Measurements from ENCODE around the gene TRIM37.
"Not testable (repeated sequence)": the region's sequence is repeated elsewhere in the genome, so short reads cannot be mapped to it uniquely, and the experiment has no call there.

TRIM37 gene

DNA sequence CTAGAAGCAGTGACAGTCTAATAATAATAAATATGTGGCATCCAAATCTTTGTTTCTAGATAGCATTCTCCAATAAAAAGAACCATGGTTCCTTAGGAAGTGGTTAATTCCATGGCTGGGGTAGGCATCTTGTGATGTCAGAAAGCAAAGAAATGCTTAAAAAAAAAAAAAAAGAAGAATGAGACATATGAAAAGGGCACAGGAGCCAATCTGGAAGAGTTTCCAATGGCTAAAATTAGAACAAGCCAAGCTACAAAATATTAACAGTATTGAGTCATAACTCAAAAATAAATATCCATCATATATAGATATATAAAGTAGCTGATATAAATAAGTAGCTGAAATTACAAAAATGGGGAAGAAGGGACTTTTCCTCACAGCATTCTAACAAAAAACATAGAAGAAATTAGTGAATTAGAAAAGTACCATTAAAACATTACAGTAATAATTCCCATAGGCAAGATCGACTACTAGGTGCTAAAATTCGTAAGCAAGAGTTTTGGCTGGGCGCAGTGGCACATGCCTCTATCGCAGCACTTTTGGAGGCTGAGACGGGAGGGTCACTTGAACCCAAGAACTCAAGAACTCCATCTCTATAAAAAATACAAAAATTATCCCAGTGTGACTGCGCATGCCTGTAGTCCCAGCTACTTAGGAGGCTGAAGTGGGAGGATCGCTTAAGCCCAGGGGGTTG, 111.3 kb downstream of the TRIM37 start:
- DNase-seq (ENCODE audit: low read depth in 1 of 2, low spot score in 1 of 2): no peak

GRCh38 chr17:58993311-58993710, 113.4 kb downstream of the TRIM37 start:
- no peak for DNase-seq (ENCODE audit: low read depth in 1 of 2, low spot score in 1 of 2)

DNA sequence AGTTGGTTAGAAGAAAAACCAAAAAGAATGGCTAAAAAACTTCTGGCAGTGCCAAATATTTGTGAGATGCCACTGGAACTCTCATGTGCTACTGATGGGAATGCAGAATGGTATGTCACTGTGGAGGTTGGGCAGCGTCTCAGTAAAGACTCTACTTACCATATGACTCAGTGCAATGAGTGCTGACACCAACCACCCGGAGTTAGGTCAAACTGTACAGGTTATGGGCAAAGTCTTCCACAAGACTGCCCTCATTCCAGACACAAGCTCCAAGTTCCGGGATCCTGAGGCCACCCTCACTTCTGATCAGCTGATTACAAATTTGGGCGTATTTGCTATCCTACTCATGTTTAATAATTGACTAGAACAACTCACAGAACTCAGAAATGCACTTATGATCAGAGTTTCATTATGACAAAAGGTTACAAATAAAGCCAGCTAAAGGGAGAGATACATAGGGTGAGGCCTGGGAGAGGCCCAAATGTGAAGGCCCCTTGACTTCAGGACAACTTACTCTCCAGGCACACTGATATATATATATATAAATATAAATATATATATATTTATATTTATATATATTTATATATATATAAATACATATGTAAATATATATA, 114.9 kb downstream of the TRIM37 start:
- DNase-seq (ENCODE audit: low read depth in 1 of 2, low spot score in 1 of 2): no peak

- no peak for DNase-seq (ENCODE audit: low read depth in 1 of 2, low spot score in 1 of 2)
Observed at GRCh38 chr17:58989629-58990028, 117.1 kb downstream of the TRIM37 start.

DNA sequence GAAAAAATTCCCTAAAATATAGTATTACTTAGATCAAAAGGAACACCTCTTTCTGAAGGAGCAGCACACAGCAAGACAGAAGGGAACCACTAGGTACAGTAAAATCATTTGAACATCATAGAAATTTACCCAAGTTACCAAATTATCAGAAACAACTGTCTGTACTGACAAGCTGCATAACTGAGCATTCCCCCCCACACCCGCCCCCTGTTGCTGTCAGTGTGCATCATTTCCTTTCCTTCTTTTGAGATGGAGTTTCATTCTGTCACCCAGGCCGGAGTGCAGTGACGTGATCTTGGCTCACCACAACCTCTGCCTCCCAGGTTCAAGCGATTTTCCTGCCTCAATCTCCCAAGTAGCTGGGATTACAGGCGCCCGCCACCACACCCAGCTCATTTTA, 120.7 kb downstream of the TRIM37 start:
- no peak for DNase-seq (ENCODE audit: low read depth in 1 of 2, low spot score in 1 of 2)

- DNase-seq (ENCODE audit: low read depth in 1 of 2, low spot score in 1 of 2): no peak
Observed at GRCh38 chr17:58985367-58985766, 121.3 kb downstream of the TRIM37 start.

DNA sequence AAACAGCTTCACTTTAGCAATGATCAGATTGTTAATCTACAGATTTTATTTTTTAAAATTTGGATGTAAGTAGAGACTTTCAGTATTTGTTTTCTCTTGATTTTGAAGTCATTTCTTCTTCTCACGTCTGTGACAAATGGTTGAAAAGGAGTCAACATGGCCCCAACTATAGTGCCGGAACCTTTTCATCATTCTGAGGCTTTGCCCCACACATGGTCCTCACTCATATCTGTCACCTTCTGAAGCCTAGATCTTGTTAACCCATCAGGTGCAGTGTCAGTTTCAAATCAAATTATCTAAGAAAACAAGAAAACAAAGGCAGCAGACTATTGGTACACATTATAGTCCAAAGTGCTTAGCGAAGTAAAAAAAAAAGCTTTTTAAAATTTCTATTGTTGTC, 124.1 kb downstream of the TRIM37 start:
- no peak for DNase-seq (ENCODE audit: low read depth in 1 of 2, low spot score in 1 of 2)

DNA sequence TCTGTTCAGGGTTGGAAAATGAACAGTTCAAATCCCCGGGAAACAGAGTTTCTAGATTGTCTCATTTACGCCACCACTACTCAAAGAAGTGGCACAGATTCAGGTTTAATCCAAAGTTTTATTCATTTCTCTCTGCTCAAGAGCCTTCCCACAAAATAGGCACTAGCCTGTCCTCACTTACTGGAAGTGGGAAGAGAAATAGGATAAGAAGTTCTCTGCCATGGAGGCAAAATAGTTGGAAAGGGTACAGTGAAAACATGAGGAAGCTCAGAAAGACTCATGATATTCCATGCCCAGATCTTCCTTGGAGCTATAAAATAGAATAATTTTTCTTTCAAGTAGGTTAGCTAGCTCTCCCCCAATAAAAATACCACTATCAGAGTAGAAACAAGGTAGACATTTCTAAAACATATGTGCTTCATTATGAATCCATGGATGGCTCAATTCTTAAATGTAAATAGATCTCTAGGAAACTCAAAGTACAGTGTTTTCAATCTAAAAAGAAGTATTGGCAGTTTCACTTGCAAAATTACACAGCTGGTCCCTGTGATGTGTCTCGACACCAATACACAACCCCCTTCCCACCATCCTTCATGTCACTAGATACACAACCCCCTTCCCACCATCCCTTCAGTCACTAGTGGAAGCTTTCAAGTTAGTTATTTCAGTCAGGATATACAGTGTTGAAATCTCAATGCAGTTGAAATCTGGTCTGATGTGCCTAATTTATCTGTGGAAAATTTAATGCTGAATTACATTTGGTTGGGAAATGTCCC, 125.8 kb downstream of the TRIM37 start:
- no peak for DNase-seq (ENCODE audit: low read depth in 1 of 2, low spot score in 1 of 2)

DNA sequence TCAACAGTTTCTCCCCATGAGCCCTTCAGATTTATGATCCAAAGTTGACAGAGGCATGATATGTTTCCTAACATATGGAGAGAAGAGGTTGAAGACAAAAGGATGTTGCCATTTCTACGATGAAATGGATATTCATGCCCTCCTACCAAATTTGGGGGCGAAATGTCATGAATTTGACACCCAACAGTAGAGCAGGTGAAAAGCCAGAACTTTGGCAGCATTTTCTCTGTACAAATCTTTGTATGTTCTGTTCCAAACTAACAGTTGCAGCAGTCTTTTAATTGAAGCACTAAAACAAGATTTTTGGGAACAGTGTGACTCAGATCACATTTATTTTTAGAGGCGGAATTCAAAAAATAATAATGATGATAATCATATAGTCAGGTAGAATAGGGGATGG, 130.1 kb downstream of the TRIM37 start:
- DNase-seq (ENCODE audit: low read depth in 1 of 2, low spot score in 1 of 2): no peak

- no peak for DNase-seq (ENCODE audit: low read depth in 1 of 2, low spot score in 1 of 2)
Observed at GRCh38 chr17:58974354-58974753, 132.3 kb downstream of the TRIM37 start.

DNA sequence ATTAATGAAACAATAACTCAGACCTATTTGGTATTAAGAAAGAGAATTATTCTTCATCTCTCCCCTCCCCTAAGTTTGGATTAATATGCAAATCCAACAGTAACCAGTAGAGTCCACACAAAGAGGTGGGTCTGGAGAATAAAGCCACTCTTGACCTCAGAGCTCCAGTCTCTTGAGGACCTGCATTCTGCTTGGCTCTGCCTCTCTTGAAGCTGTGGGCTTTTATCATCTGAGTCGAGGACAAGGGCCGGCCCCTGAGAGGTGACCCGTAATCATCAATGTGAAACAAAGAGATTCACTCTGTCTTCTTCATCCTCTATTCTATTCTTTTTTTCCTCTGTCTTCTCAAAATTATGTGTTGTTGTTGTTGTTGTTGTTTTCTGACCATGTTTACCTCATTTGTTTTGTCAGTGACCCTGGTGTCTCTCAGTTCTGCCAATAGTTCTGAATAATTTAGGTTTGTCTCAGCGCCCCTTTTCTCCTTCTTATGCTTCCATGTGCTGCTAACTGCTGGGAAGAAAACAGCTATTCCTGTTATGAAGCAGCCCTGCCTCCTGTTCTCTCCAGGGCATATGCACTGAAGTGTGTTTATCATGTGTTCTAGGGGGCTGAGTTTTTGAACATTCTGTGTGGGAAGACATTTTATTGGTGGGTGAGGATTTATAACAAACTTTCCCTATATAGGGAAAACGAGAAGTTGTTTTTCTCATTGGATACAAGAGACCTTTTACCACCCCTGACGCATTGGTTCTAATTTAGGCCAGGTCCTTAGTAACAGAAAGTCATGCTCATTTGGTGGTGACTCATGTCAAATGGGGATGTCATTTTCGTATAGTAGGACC, 135.8 kb downstream of the TRIM37 start:
- no peak for DNase-seq (ENCODE audit: low read depth in 1 of 2, low spot score in 1 of 2)

GRCh38 chr17:58969612-58970011, 137.1 kb downstream of the TRIM37 start:
- no peak for DNase-seq (ENCODE audit: low read depth in 1 of 2, low spot score in 1 of 2)

DNA sequence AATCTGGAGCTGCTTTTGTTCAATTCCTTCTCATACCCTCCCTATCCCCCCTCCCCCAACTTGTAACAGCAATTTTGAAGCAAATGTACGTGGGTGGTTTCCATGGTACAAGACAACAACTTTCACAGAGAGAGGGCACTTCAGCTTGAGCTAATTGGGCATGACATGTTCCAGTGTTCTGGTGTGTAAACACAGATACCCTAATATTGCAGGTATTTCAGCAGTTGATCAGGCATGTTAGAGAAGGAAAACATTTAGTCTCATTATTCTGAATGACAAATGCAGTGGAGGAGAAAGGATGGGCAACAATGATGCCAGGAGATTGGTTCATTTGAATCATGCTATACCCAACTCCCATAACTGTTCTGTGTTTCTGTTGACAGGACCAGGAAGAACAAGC, 137.5 kb downstream of the TRIM37 start:
- no peak for DNase-seq (ENCODE audit: low read depth in 1 of 2, low spot score in 1 of 2)

GRCh38 chr17:58968426-58969061, 138.1 kb downstream of the TRIM37 start:
- DNase-seq (ENCODE audit: low read depth in 1 of 2, low spot score in 1 of 2): no peak

DNA sequence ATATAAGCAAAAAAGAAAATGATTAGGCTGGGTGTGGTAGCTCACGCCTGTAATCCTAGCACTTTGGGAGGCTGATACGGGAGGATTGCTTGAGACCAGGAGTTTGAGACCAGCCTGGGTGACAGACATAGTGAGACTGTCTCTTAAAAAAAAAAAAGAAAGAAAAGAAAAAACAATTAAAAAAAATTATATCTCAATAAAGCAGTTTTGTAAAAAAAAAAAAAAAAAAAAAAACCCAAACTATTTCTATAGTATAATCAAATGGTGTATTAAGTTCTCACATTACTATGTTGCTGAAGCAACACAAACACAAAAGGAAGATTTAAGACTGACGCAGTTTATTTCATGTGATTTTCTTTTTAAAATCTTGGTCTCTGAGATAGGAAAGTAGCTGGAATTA, 140.5 kb downstream of the TRIM37 start:
- no peak for DNase-seq (ENCODE audit: low read depth in 1 of 2, low spot score in 1 of 2)

- DNase-seq (ENCODE audit: low read depth in 1 of 2, low spot score in 1 of 2): no peak
Observed at GRCh38 chr17:58965221-58965620, 141.5 kb downstream of the TRIM37 start.

GRCh38 chr17:58960068-58960467, 146.6 kb downstream of the TRIM37 start:
- DNase-seq (ENCODE audit: low read depth in 1 of 2, low spot score in 1 of 2): no peak

GRCh38 chr17:58957725-58958073, 149.0 kb downstream of the TRIM37 start:
- not testable (repeated sequence) for DNase-seq (ENCODE audit: low read depth in 1 of 2, low spot score in 1 of 2)

- no peak for DNase-seq (ENCODE audit: low read depth in 1 of 2, low spot score in 1 of 2)
Observed at GRCh38 chr17:58956997-58957724, 149.5 kb downstream of the TRIM37 start.

- DNase-seq (ENCODE audit: low read depth in 1 of 2, low spot score in 1 of 2): not testable (repeated sequence)
Observed at GRCh38 chr17:58954358-58954757, 152.3 kb downstream of the TRIM37 start.
